ENCODE results near the gene NEK11.

NEK11 gene, protein sequence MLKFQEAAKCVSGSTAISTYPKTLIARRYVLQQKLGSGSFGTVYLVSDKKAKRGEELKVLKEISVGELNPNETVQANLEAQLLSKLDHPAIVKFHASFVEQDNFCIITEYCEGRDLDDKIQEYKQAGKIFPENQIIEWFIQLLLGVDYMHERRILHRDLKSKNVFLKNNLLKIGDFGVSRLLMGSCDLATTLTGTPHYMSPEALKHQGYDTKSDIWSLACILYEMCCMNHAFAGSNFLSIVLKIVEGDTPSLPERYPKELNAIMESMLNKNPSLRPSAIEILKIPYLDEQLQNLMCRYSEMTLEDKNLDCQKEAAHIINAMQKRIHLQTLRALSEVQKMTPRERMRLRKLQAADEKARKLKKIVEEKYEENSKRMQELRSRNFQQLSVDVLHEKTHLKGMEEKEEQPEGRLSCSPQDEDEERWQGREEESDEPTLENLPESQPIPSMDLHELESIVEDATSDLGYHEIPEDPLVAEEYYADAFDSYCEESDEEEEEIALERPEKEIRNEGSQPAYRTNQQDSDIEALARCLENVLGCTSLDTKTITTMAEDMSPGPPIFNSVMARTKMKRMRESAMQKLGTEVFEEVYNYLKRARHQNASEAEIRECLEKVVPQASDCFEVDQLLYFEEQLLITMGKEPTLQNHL

DNA sequence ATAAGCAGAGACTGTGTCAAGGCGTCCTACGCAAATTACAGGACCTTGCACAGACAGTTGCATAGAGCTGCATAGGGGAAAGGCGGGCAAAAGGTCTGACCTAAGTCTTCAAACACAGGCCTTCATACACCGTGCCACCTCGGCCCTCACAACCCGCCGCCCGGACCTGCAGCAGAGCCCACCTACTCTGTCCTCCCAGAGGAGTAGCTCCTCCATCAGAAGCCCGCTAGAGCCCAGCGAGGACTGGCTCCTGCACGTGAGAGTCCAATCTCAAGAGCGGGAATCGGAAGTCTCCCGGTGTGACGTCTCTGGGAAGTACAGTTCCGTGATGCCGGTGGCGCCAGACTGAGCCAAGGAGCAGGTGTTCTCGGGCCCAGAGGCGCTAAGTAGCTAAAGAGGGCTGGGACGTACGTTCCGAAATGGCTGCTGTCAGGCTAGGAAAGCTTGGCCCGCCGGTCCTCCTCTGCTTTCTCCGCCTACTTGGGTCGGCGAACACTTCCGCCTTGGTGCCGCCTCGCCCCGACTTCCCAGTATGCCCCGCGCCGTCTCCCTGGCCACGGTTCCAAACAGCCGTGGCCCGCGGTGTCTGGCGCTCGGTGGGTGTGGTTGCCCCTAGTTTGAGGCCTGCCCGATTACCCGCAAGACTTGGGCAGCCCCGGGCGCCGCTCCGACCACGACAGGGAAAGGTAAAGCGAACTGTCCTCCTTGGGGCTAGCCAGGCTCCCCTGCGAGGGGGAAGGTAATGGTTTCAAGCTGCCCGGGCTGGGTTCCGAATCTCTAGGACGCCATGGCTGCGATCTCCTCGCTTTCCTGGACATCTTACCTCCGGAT, at the start of gene NEK11, which contains the start of gene ASTE1:
NEK11 (plus strand) TSS at position 557 of the 831 bp plus-strand sequence. CDS start 2,832 bp downstream, outside the sequence.
ASTE1 (minus strand) TSS at position 505 of the 831 bp plus-strand sequence. CDS start 1,519 bp downstream, outside the sequence.
- DNase-seq = peak; percentile 97

DNA sequence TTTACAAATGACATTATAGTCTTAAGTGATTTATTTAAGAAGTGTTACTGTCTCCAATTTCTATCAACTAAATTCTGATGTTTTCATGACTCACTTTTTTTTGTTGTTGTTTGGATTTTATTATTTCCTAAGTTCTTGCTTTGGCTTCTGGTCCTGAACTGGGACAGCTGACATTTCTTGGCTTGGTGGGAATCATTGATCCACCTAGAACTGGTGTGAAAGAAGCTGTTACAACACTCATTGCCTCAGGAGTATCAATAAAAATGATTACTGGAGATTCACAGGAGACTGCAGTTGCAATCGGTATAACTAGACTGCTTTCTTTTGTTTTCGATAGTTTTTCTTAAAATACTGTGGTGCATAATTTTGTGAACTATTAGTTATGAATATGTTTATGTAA, 47.6 kb upstream of the NEK11 start:
- DNase-seq = no peak

DNA sequence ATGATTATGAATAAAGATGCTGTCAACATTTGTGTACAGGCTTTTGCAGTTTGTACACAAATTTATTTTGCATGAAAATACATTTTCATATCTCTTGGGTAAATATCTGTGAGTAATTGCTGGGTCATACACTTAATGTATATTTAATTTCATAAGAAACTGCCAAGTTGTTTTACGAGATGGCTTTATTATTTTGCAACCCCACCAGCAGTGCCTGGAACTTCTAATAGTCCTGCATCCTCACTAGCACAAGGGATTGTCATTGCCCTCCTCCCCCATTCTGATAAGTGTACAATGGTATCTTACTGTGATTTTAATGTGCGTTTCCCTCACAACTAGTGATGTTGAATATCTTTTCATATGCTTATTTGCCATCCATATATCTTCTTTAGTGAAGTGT, 45.2 kb upstream of the NEK11 start:
- no peak for DNase-seq

DNA sequence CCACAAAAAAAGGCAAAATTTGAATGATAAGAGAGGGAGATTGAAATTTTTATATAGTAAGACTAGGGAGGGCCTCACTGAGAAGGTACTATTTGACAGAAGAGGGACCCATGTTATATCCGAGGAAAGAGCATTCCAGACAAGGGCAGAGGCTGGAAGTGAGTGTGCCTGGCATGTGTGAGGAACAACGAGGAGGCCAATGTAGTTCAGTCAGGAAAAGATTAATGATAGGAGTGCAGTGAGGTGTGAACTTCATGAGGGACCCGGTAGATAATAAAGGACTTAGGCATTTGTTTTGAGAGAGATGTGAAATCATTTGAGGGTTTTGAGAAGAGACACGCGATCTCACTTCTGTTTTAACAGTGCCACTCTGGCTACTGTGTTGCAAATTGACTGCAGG, 36.4 kb upstream of the NEK11 start:
- DNase-seq = no peak

DNA sequence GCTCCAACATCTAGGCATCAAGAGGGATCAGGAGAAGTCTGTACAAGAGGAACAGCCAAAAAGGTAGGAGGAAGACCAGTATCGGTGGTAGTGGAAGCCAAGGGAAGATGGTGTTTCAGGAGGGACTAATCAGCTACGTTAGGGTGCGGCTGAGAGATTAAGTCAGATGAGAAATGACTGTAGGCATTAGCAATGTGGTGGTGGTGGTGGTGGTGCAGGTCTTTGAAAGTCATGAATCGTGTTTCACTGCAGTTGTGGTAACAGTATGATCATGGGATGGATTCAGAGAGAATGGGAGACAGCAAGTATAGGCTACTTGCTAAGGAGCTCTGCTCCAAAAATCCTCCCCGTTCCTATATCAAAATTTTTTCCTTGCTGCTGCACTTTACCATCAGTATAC, 35.6 kb upstream of the NEK11 start:
- no peak for DNase-seq

DNA sequence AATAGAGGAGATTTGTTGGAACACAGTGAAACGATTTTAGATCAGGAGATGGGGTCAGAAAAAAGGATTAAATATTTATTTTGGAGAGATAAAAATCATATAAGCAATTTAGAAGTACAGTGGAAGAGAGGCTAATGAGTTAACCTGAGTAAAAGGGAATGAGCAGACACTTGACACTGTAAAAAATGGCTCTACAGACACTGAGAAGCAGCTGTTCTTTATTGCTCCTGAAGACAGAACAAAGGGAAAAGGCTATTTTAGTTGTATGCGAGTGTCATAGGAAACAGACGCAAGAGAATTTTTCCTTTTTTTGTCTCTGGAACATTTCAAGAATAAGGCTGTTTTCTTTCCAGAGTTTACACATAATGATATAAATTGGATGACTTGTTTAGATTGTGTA, 34.3 kb upstream of the NEK11 start:
- peak; percentile 58 for DNase-seq

DNA sequence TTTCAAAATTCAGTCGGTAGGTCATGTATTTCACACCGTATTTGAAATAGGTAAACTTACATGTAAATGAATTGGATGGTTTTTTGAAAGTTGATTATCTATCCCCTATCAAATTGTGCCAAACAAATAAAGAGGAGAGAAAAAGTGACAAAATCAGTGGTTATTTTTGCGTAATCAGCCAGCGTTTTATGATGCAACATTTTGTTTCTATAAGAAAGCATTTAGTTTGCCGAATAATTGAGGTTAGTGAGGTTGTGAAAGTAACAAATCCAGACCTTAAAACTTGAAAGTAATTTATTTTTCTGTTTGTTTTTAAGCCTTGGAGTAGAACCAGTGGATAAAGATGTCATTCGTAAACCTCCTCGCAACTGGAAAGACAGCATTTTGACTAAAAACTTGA, 29.4 kb upstream of the NEK11 start:
- no peak for DNase-seq

DNA sequence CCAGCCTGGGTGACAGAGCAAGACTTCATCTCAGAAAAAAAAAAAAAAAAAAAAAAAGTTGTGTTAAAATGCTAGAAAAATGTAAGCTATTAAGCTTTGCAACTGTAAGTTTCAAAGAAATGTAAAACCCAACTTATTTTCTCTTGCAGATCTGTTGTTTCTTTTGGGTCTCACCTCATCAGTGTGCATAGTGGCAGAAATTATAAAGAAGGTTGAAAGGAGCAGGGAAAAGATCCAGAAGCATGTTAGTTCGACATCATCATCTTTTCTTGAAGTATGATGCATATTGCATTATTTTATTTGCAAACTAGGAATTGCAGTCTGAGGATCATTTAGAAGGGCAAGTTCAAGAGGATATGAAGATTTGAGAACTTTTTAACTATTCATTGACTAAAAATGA, 25.6 kb upstream of the NEK11 start:
- no peak for DNase-seq

DNA sequence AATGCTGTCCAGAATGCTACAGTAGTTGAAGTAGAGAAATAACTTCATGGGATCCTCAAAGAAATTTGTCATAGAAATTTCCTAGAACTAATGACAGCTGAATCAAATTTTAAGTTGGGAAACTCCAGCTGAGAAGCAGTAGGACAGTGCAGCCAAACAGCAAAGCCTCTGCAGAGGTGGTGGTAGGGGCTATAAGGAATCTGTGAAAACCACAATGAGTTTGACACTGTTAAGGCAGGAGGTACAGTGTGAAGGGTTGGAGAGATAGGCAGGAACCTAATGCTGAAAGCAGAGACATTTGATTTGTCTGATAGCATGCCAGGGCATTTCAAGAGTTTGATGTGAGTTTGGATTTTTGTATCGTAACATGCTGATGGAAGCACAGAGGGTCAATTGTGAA, 22.1 kb upstream of the NEK11 start:
- no peak for DNase-seq

DNA sequence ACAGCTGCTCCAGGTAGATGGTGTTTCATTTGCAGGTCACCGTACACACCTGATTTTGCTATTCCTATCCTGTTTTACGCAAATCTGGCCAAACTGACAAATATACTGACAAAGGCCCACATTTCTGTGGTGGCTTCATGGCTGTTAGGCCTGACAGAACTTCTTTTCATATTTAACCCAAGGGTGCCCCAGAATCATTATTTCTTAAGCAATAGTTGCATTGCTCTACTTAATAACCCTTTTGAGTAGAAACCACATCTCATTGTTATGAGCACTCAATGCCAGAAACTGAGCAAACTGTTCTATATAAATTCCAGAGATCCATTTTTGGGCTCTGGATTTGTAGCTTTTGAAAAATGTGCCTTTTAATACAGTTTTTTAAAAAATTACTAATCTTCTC, 19.4 kb upstream of the NEK11 start:
- DNase-seq = no peak

DNA sequence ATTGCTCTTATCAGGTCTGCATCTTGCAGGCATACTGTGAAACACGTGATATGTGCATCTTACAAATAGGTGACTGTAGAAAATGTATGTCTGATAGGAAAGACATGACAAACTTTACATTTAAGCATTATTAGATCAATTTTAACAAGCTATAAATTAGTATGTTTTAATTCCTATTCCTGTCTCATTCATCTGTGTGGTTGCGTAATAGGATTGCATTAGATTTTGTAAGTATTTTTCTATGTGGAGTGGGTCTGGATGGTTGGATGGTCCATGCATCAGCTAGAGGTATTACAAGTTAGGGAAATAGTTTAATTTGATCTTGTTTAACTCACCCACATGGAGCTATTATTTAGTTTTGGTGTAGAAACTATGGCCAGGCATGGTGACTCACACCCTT, 18.9 kb upstream of the NEK11 start:
- no peak for DNase-seq

DNA sequence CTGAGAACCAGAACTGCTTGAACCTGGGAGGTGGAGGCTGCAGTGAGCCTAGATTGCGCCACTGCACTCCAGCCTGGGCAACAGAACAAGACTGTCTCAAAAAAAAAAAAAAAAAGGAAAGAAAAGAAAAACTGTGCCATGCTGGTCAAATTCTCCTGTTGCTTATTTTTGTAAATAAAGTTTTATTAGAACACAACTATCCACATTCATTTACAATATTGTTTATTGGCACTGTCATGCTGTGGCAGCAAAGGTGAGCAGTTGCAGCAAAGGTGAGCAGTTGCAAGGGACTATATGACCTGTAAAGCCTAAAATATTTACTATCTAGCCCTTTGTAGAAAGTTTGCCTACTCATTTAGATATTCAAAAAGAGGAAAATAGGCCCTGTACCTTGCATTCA, 18.4 kb upstream of the NEK11 start:
- DNase-seq = no peak

DNA sequence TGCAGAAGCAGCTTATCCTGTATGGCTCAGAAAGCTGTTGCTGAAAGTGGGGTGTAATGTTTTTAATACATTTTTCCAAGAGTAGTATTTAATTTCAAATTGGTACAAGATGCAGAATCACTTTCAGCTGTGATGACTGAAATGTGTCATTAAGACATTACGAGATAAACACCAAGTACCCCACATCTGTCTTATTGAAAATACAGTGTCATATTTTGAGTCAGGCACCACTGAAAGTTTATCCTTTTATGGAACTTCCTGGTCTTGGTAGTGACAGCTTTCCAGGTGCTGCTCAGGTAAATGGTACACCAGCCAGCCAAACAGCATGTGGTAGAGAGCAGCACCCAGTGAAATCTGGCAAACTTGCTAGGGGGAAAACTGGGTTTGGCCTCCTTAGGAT, 17.0 kb upstream of the NEK11 start:
- no peak for DNase-seq

DNA sequence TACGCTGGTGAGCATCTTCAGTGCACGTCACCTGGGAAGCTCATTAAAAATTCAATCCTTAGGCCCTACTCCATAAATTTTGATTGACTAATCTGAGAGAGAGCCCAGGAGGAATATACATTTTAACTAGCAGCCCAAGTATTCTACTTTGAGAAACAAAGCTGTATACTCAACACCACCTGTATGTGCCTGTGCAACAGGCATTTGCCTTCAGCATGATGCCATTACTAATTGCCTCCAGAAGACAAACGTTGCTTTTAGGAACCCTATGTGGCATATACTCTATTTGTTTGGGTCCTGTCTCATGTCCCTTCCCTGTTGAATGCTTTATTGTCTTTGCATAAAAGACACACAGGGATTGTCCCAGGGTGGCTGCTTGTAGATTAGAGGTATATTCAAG, 7.7 kb upstream of the NEK11 start:
- DNase-seq = no peak

DNA sequence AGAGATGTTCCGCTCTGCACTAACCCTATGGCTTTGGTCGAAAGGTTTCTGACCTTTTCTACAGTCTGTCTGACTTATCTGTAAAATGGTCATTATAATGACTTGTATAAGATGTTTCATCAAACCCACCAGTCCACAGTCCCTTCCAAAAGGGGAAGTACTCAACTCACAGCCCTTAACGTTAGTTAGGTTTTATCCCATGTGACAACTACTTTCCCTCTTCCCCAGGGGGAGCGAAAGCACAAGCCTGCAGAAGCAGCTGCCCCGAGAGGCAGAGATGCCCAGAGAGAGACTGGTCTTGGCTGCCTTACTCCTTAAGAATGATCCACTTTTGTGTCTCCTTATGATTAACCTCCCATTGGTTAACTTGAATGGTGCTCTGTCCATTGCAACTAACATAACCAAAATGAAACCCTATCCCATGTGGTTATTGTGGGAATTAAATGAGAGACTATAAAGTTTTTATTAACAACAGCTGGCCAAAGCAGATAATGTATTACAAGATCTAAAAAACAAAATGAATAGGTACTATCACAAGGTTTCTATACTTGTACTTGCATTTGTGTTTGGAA, 6.5 kb upstream of the NEK11 start:
- no peak for DNase-seq

DNA sequence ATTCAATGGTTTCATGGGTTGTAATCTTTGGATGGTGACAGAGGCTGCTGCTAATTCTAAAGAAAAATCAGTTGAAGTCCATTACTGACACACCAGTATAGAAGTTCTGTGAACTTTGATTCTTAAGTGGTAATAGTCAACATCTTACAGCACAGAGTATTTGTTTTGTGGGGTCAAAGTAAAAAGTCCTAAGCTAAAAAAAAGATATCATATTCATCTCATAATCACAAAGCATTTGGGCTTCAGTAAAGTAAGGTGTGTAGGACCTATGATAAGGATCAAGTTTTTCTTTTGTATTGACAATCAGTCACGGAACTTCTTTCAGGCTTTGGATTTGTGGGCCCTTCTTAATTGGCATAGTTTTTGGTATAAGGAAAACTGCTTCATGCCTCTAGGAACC, 1.1 kb upstream of the NEK11 start:
- no peak for DNase-seq

DNA sequence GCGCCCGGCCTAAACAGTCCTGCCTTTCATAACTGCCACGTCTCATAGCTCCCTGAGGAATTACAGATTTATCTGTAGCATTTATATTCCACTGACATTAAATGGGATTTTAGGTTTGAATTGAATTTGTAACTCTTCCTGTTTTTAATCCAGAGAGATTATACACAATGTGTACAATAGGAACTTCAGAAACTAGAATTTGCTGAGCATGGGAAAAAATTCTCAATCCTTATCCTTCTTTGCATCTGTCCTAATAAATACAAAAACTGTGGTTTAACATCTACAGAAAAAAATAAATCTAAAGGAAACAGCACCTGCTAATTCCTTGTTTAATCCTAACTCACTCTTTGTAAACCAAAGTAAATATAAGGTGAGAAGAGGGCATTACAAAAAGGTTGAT, 2.2 kb downstream of the NEK11 start:
- no peak for DNase-seq

DNA sequence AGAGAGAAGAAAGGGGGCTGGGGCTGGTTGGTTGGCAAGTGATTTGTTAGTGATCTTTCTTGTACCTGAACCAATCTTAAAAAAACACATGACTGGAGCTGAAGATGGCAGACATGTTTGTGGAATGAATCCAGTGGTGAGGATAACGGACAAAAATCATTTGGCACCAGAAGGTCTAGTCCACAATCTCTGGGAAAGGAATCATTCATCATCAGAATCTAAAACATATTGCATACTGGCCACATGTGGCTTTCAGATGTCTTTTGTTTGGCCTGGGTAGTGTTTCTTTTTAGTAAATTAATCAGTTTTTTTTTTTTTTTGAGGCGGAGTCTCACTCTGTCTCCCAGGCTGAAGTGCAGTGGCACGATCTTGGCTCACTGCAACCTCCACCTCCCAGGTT, 5.0 kb downstream of the NEK11 start:
- DNase-seq = no peak

DNA sequence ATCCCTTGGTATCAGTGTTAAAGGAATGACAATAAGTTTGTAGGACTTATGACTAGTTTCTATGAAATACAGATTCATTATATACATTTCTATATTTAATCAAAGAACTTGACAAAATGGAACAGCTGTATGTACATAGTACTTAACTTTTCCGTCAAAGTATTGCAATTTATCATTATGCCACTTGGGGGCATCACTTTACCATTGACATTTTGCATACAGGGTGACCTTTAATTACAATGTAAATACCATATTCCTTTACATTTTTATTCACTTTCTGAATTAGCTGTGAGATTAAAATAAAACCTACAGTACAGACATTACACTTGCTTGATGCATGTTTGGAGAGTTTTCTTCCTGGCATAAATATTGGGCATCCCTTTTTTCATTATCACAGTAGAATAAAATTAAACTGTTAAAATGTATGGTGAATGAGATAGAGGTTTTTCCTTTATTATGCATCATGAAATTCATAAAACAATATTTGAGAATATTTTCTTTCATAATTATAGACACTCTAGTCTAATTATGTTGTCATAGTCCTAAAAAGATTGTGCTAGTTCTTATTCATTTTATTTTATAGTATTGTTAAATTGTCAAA, 6.9 kb downstream of the NEK11 start:
- DNase-seq = peak; percentile 56

DNA sequence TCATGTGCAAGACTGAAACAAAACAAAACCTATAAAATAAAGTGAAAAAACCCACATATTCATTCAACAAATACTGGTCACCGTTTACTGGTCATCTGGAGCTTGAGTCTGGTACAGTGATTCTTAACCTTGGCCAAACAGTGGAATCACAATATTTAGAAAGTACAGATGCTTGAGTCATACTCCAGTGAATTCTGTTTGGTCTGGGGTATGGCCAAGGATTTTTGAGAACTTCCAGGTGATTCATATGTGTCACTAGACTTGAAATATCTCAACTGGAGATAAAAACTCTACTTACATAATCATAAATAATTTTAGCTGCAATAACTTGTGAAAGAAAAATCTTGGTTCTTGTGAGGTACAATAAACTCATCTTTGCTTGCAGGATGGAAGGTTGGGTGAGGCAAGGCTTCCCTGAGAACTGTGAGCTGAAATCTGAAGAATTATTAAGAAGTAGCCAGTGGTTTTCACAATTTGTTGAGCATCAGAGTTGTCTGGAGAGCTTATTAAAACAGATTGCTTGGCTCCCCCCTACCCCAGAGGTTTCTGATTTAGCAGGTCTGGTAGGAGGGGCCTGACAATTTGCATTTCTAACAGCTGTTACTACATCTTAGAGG, 9.6 kb downstream of the NEK11 start:
- DNase-seq = no peak

DNA sequence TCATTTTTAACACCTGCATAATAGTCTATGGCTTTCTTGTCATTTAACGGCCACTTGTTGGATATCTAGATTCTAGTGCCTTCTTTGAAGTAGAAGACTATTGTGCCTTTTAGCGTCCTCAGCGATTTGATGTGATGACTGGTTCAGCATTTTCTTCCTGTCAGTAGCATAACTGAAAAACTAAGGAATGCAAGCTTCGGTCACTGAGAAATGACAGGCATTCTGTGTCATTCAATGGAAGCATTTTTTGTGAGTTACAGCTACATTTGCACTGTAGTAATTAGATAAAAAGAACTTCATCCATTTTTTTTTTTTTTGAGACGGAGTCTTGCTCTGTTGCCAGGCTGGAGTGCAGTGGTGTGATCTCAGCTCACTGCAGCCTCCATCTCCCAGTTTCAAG, 10.3 kb downstream of the NEK11 start:
- DNase-seq = no peak

DNA sequence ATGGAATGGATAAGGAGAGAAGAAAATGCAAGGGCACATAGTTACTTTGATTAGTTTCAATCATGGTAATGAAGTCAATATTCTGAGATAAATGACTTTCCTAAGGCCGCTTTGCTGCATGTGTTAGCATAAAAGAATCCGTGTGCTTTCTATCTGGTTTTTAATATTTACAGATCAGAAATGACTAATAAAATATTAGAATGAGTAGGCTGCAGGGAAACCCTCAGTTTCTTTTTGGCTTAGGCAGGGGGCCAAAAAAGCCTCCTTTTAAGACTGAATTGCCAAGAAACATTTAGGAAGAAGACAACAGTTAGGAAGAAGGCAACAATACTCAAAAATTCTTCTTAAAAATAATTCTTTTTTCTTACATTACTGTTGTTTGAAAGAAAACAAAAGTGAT, 11.6 kb downstream of the NEK11 start:
- no peak for DNase-seq
